Right atrium auricular region (tissue), 2 donors: ENCODE data around the gene LMAN1L. TPM values are rescaled to one million over a fixed set of nuclear protein-coding genes. Genes with fewer than 3 reads are reported as not detected.
A peak's percentile ranks its signal among the peaks of the same experiment; 100 is the strongest.

Source experiments
- DNase-seq: peaks from one replicate; pipeline ENCODE4 v3.0.0-alpha.2; 2019; ENCODE audit warnings: low spot score
- H3K27ac ChIP-seq, 2 donors: fragments of 200-600 bp; sonication (generic); 1 replicate in 1 of 2; 2 replicates in 1 of 2; pipeline ENCODE4 v1.5.1; 2016 to 2019
- H3K27me3 ChIP-seq, 2 donors: fragments of 200-600 bp; sonication (generic); one replicate each; pipeline versions ENCODE4 v1.5.1 to v1.6.0; 2017 to 2019
- H3K36me3 ChIP-seq: fragments of 200-600 bp; sonication (generic); one replicate; pipeline ENCODE4 v1.5.1; 2016
- H3K4me1 ChIP-seq, 2 donors: fragments of 200-600 bp; sonication (generic); one replicate each; pipeline versions ENCODE4 v1.5.1 to v1.6.0; 2017 to 2019
- H3K4me3 ChIP-seq, 2 donors: fragments of 200-600 bp; sonication (generic); 1 replicate in 1 of 2; 2 replicates in 1 of 2; pipeline ENCODE4 v1.5.1; 2017 to 2019; ENCODE audit warnings: mild to moderate bottlenecking in 1 of 2, moderate library complexity in 1 of 2
- H3K9me3 ChIP-seq, 2 donors: fragments of 200-600 bp; sonication (generic); one replicate each; pipeline ENCODE4 v1.5.1; 2019
- total RNA-seq, 2 donors: library from RNA; depleted of rRNA; stranded (reverse); fragments of >200 nt; gene quantifications; one replicate each; pipeline ENCODE4 v1.1.0, GENCODE V29; 2016
- TF ChIP-seq, protein P1 (sequence below), 2 donors: fragments of 200-600 bp; sonication (generic); IDR thresholded peaks; one replicate each; pipeline ENCODE4 v1.5.1; 2019; ENCODE audit warnings: antibody characterized with exemption in 2 of 2

The LMAN1L gene
- total RNA-seq, 2 donors from 2014 or later = 13.8 to 88.7 TPM

- peaks cover 3 to 19% of the 10 kb centered on the region in 2 donors for H3K4me1 ChIP-seq
- H3K36me3 ChIP-seq = peaks cover 68% of the 10 kb centered on the region
- H3K27me3 ChIP-seq = no peaks in the 10 kb centered on the region
- H3K4me3 ChIP-seq = no peak overlapping the region
- no peaks in the 10 kb centered on the region for H3K9me3 ChIP-seq
- DNase-seq = no peak
- TF ChIP-seq, protein P1, sequence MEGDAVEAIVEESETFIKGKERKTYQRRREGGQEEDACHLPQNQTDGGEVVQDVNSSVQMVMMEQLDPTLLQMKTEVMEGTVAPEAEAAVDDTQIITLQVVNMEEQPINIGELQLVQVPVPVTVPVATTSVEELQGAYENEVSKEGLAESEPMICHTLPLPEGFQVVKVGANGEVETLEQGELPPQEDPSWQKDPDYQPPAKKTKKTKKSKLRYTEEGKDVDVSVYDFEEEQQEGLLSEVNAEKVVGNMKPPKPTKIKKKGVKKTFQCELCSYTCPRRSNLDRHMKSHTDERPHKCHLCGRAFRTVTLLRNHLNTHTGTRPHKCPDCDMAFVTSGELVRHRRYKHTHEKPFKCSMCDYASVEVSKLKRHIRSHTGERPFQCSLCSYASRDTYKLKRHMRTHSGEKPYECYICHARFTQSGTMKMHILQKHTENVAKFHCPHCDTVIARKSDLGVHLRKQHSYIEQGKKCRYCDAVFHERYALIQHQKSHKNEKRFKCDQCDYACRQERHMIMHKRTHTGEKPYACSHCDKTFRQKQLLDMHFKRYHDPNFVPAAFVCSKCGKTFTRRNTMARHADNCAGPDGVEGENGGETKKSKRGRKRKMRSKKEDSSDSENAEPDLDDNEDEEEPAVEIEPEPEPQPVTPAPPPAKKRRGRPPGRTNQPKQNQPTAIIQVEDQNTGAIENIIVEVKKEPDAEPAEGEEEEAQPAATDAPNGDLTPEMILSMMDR (IDR thresholded peaks at IDR 0.05) = no peak
- no peak overlapping the region for H3K27ac ChIP-seq
These were observed 39.3 kb downstream of the LMAN1L start for GRCh38 chr15:74851960-74852359.

- Histone ChIP-seq H3K27ac (no peak overlapping the region), H3K9me3 (no peaks in the 10 kb centered on the region), H3K27me3 (no peaks in the 10 kb centered on the region), H3K36me3 (peaks cover 50% of the 10 kb centered on the region), H3K4me3 (no peak overlapping the region), H3K4me1 (peaks cover 3 to 41% of the 10 kb centered on the region in 2 donors)
- TF ChIP-seq, protein P1 (IDR thresholded peaks at IDR 0.05) = no peak
- DNase-seq = no peak
These were observed 41.9 kb downstream of the LMAN1L start for GRCh38 chr15:74854453-74855022.

DNA sequence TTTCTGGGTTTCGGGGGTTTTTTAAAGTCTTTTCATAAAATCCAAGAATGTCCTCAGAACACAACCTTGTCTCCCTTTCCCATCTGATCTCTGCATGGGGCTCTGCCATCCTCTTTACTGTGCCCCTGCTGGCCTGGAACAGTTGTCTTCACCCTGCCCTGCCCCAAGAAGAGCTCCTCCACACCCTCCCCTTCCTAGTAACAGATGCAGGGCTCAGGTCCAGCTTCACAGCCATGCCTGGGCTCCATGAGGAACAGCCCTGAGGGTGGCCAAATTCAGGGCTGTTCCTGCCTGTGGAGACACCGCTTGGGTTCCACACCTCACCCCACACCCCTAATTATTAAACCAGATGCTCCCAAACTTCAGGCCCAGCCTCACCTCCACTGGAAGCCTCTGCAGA is 43.2 kb downstream of the LMAN1L start:
- peak overlapping the region in 1 of 2 donors; percentile 25 for H3K27ac ChIP-seq
- no peak for DNase-seq
- no peak overlapping the region for H3K4me3 ChIP-seq
- H3K9me3 ChIP-seq = no peaks in the 10 kb centered on the region
- H3K36me3 ChIP-seq = peaks cover 36% of the 10 kb centered on the region
- TF ChIP-seq, protein P1 (IDR thresholded peaks at IDR 0.05) = no peak
- no peaks in the 10 kb centered on the region for H3K27me3 ChIP-seq
- H3K4me1 ChIP-seq = peaks cover 3 to 49% of the 10 kb centered on the region in 2 donors

GRCh38 chr15:74856537-74856936 is 43.9 kb downstream of the LMAN1L start:
- Histone ChIP-seq H3K9me3 (no peaks in the 10 kb centered on the region), H3K27me3 (no peaks in the 10 kb centered on the region), H3K4me1 (peaks cover 3 to 49% of the 10 kb centered on the region in 2 donors), H3K27ac (peak overlapping the region; percentile 14 to 25), H3K36me3 (peaks cover 30% of the 10 kb centered on the region), H3K4me3 (no peak overlapping the region)
- DNase-seq = no peak
- TF ChIP-seq, protein P1 (IDR thresholded peaks at IDR 0.05) = no peak

GRCh38 chr15:74857082-74857655 is 44.5 kb downstream of the LMAN1L start:
- Histone ChIP-seq H3K27ac (peak overlapping the region; percentile 14 to 25), H3K36me3 (peaks cover 23% of the 10 kb centered on the region), H3K27me3 (no peaks in the 10 kb centered on the region), H3K9me3 (no peaks in the 10 kb centered on the region), H3K4me3 (no peak overlapping the region), H3K4me1 (peaks cover 3 to 49% of the 10 kb centered on the region in 2 donors)
- TF ChIP-seq, protein P1 (IDR thresholded peaks at IDR 0.05) = no peak
- DNase-seq = no peak
